Activated CD8-positive, alpha-beta T cell treated with anti-CD3 and anti-CD28 coated beads for 36 hours (primary cell): ENCODE measurements around the gene PPP4R1. TPM values are rescaled to one million over a fixed set of nuclear protein-coding genes. Genes with fewer than 3 reads are reported as not detected.

Experiments
- ATAC-seq: fragments of 200-7000 bp; cut with Tn5 transposase; one replicate; pipeline ENCODE4 v1.10.0; 2021; ENCODE audit warnings: mild to moderate bottlenecking, moderate library complexity
- CTCF ChIA-PET: fragments of 350-600 bp; sonication (Branson Sonifier 250); formaldehyde crosslinking; loops from one replicate; lab custom pipeline; 2021; ENCODE audit warnings: antibody characterized with exemption; lab: Charles Lee
- POLR2A ChIA-PET: fragments of 350-600 bp; sonication (Branson Sonifier 250); formaldehyde crosslinking; loops from one replicate; lab custom pipeline; 2021; ENCODE audit warnings: antibody characterized with exemption; lab: Charles Lee
- DNase-seq: peaks from one replicate; pipeline ENCODE4 v3.0.0-alpha.2; 2020
- H3K27ac Mint-ChIP-seq: one replicate; pipeline ENCODE4 v1.8.0; 2021; ENCODE audit warnings: mild to moderate bottlenecking, mixed read lengths
- H3K27me3 Mint-ChIP-seq: one replicate; pipeline ENCODE4 v1.8.0; 2021; ENCODE audit warnings: mixed read lengths
- H3K36me3 Mint-ChIP-seq: one replicate; pipeline ENCODE4 v1.8.0; 2021; ENCODE audit warnings: low read depth, mixed read lengths
- H3K4me1 Mint-ChIP-seq: one replicate; pipeline ENCODE4 v1.8.0; 2021; ENCODE audit warnings: low read depth, mixed read lengths
- H3K4me3 Mint-ChIP-seq: one replicate; pipeline ENCODE4 v1.8.0; 2021; ENCODE audit warnings: mild to moderate bottlenecking, moderate library complexity, mixed read lengths
- H3K9me3 Mint-ChIP-seq: one replicate; pipeline ENCODE4 v1.8.0; 2021; ENCODE audit warnings: mixed read lengths
- CTCF ChIP-seq: fragments of 200-600 bp; IDR thresholded peaks from one replicate; pipeline ENCODE4 v1.8.0; 2022; ENCODE audit warnings: antibody characterized with exemption, mild to moderate bottlenecking
- intact Hi-C: fragments of 100-400 bp; cut with micrococcal nuclease; formaldehyde crosslinking; loops from one replicate; pipeline ENCODE4 v1.10.0; 2022
- total RNA-seq, 2 experiments: library from RNA; stranded (reverse); gene quantifications; one replicate each; pipeline ENCODE4 v1.2.3, GENCODE V29; 2021

PPP4R1 gene
- total RNA-seq, 2 experiments from 2014 or later, result 31.4 to 31.7 TPM

DNA sequence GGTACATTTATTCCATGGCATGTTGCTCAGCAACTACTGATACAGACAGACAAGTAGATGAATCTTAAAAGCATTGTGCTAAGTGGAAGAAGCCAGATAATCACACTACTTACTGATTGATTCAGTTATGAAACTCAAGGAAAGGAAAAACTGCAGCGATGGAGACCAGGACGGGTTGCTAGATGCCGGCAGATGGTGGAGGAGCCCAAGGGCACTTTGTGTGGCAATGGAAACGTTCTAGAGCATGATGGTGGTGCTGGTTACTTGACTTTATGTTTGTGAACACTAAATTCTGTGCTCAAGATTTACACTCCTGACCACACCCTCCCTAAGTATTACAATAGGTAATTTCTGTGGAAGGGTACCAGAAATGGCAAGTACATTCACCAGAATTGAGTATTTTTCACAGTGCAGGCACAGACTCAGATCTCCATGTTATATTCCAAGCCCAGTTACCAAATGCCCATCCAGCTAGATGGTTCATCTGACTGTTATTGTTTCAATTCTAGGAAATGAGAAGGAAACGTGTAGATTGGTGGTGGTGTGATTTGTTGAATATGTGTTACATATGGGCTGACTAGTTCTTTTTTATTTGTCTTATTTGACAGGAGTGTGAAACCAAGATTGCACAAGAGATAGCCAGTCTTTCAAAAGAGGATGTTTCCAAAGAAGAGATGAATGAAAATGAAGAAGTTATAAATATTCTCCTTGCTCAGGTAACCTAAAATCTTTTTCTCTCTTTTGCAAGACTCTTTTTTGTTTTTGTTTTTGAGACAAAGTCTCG lies 83.9 kb downstream of the PPP4R1 start:
- POLR2A ChIA-PET, result no interaction called here
- DNase-seq (no peak), ATAC-seq (no peak)
- no peak for TF ChIP-seq CTCF
- Mint-ChIP-seq H3K36me3 (peaks cover 42% of the 10 kb centered on the region), H3K27ac (no peak overlapping the region), H3K4me1 (peaks cover 2% of the 10 kb centered on the region), H3K9me3 (no peaks in the 10 kb centered on the region), H3K27me3 (no peaks in the 10 kb centered on the region), H3K4me3 (no peak overlapping the region)
- intact Hi-C loops, result no loop called here
- CTCF ChIA-PET, result no interaction called here

DNA sequence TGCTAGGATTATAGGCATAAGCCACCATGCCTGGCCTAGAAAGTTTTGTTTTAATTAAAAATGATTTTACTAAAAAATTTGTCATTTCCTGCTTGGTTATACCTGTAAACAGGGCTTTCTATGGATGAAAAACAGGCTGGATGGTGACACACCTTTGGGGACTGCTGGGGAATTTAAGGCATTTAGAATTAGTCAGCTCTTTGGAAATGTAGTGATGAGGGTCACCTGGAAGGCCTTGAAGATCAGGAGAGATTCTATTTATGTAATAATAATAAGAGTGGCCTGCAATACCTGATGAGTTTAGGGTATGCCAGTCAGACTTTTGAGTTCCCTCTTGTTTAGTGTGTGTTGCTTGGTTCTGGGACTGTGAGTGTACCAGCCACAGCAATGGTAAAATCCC lies 87.9 kb downstream of the PPP4R1 start:
- ChIA-PET POLR2A (no interaction called here), CTCF (interaction anchor here (2.1 kb wide), 1 partner anchor 10 kb away, joined by 7 read pairs; no protein-coding TSS in a partner anchor)
- Mint-ChIP-seq H3K36me3 (peaks cover 31% of the 10 kb centered on the region), H3K4me1 (peaks cover 2% of the 10 kb centered on the region), H3K27me3 (no peaks in the 10 kb centered on the region), H3K27ac (no peak overlapping the region), H3K4me3 (no peak overlapping the region), H3K9me3 (no peaks in the 10 kb centered on the region)
- intact Hi-C loops, result no loop called here
- ATAC-seq, result no peak
- no peak for TF ChIP-seq CTCF
- DNase-seq, result no peak

DNA sequence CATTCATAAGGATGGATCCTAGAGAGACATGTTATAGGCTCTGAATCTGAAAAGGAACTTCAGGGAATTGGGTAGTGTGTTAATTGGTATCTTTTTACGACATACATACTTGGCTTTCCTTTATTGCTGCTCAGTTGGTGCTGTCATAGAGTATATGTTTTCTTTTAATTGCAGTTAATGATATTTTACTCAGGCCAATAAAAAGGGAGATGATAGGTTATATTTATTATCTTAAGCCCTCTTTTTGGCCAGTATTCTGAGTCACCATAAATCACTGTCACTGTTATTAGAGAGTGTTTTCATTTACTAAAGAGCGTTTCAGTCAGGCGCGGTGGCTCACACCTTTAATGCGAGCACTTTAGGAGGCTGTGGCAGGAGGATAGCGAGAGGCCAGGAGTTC lies 91.4 kb downstream of the PPP4R1 start:
- TF ChIP-seq CTCF, result no peak
- peaks cover 24% of the 10 kb centered on the region for H3K36me3 Mint-ChIP-seq
- no peaks in the 10 kb centered on the region for H3K27me3 Mint-ChIP-seq
- no peak for ATAC-seq
- H3K4me1 Mint-ChIP-seq, result peaks cover 2% of the 10 kb centered on the region
- intact Hi-C loops, result no loop called here
- POLR2A ChIA-PET, result no interaction called here
- no peaks in the 10 kb centered on the region for H3K9me3 Mint-ChIP-seq
- no peak overlapping the region for H3K4me3 Mint-ChIP-seq
- H3K27ac Mint-ChIP-seq, result no peak overlapping the region
- CTCF ChIA-PET, result no interaction called here
- no peak for DNase-seq

DNA sequence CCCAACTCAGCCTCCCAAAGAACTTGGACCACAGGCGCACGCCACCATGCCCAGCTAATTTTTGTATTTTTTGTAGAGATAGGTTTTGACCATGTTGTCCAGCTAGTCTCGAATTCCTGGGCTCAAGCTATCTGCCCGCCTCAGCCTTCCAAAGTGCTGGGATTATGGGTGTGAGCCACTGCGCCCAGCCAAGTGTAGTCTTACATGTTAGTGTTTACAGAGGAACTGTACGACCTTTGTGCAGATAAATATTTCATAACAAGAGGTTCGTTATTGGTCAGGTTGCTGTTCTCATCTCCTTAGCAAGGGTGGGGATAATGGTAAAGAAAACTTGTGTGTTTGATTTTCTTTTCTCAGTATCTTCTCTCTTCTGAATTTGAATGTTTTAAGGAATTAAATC lies 92.6 kb downstream of the PPP4R1 start:
- intact Hi-C loops, result no loop called here
- Mint-ChIP-seq H3K27ac (no peak overlapping the region), H3K4me1 (peaks cover 2% of the 10 kb centered on the region), H3K4me3 (no peak overlapping the region), H3K9me3 (no peaks in the 10 kb centered on the region), H3K27me3 (no peaks in the 10 kb centered on the region), H3K36me3 (peaks cover 18% of the 10 kb centered on the region)
- POLR2A ChIA-PET, result interaction anchor here (0.7 kb wide), 1 partner anchor 479 kb away, joined by 3 read pairs; no protein-coding TSS in a partner anchor
- CTCF ChIA-PET, result no interaction called here
- ATAC-seq (no peak), DNase-seq (no peak)
- TF ChIP-seq CTCF, result no peak

DNA sequence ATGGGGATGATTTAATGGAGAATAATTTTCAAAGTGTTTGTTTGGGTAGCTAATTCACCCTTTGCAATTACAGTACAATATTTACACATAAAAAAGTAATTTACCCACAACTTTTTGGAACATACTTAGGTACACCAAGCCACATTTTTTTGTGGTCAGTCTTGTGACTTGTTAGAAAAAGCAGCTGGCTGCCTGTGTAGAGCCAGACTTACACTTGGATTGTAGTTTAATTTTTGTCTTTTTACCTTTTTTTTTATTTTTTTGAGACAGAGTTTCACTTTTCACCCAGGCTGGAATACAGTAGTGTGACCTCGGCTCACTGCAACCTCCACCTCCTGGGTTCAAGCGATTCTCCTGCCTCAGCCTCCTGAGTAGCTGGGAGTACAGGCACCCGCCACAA lies 93.7 kb downstream of the PPP4R1 start:
- Mint-ChIP-seq H3K4me3 (no peak overlapping the region), H3K27ac (no peak overlapping the region), H3K4me1 (peaks cover 5% of the 10 kb centered on the region), H3K27me3 (no peaks in the 10 kb centered on the region), H3K9me3 (no peaks in the 10 kb centered on the region), H3K36me3 (peaks cover 19% of the 10 kb centered on the region)
- ATAC-seq, result no peak
- TF ChIP-seq CTCF, result no peak
- intact Hi-C loops, result no loop called here
- DNase-seq, result no peak
- CTCF ChIA-PET, result no interaction called here
- POLR2A ChIA-PET, result no interaction called here
